WTC11 (cell line): ENCODE measurements around the gene MFNG. TPM values are rescaled to one million over a fixed set of nuclear protein-coding genes. Genes with fewer than 3 reads are reported as not detected.

Experiments
- ATAC-seq: fragments of 200-7000 bp; cut with Tn5 transposase; 2 replicates; pipeline ENCODE4 v1.10.0; 2021; ENCODE audit warnings: mild to moderate bottlenecking, moderate library complexity
- CTCF ChIA-PET: fragments of 300-600 bp; sonication (Branson Sonifier 250); formaldehyde crosslinking; loops from one replicate; lab custom pipeline; 2021; ENCODE audit warnings: antibody characterized with exemption; lab: Charles Lee
- POLR2A ChIA-PET: fragments of 350-600 bp; sonication (Branson Sonifier 250); formaldehyde crosslinking; loops from one replicate; lab custom pipeline; 2021; ENCODE audit warnings: antibody characterized with exemption; lab: Charles Lee
- DNase-seq: peaks from one replicate; pipeline ENCODE4 v3.0.0; 2021; ENCODE audit warnings: low spot score
- H3K27ac Mint-ChIP-seq: 2 replicates; pipeline ENCODE4 v1.8.0; 2021; ENCODE audit warnings: mixed read lengths
- H3K27me3 Mint-ChIP-seq: 2 replicates; pipeline ENCODE4 v1.8.0; 2021; ENCODE audit warnings: low read depth, mild to moderate bottlenecking, moderate library complexity, mixed read lengths
- H3K36me3 Mint-ChIP-seq: 2 replicates; pipeline ENCODE4 v1.8.0; 2021; ENCODE audit warnings: mixed read lengths
- H3K4me1 Mint-ChIP-seq: 2 replicates; pipeline ENCODE4 v1.8.0; 2022; ENCODE audit warnings: mixed read lengths
- H3K4me3 Mint-ChIP-seq: 2 replicates; pipeline ENCODE4 v1.8.0; 2021; ENCODE audit warnings: mild to moderate bottlenecking, moderate library complexity, mixed read lengths
- H3K9me3 Mint-ChIP-seq: 2 replicates; pipeline ENCODE4 v1.8.0; 2021; ENCODE audit warnings: mixed read lengths
- CBFB ChIP-seq: sonication (generic); formaldehyde crosslinking; IDR thresholded peaks from 2 replicates; pipeline ENCODE4 v1.8.1; 2022; ENCODE audit warnings: mild to moderate bottlenecking, low read depth, missing genetic modification reagents
- CREB1 ChIP-seq: sonication (generic); formaldehyde crosslinking; IDR thresholded peaks from 2 replicates; pipeline ENCODE4 v1.8.0; 2023; ENCODE audit warnings: mild to moderate bottlenecking, missing genetic modification reagents
- FOXJ3 ChIP-seq: sonication (generic); formaldehyde crosslinking; IDR thresholded peaks from 2 replicates; pipeline ENCODE4 v1.9.0; 2021; ENCODE audit warnings: missing genetic modification reagents, mild to moderate bottlenecking, borderline replicate concordance
- GABPB1 ChIP-seq: sonication (generic); formaldehyde crosslinking; IDR thresholded peaks from 2 replicates; pipeline ENCODE4 v1.8.1; 2023; ENCODE audit warnings: mild to moderate bottlenecking, missing genetic modification reagents
- GTF2I ChIP-seq: fragments of 250-450 bp; sonication (Bioruptor Pico); conservative IDR thresholded peaks from 2 replicates; pipeline ENCODE4 v1.4.0; 2021; ENCODE audit warnings: mild to moderate bottlenecking
- KAT7 ChIP-seq: sonication (generic); formaldehyde crosslinking; IDR thresholded peaks from 2 replicates; pipeline ENCODE4 v1.8.1; 2023; ENCODE audit warnings: missing genetic modification reagents, mild to moderate bottlenecking, borderline replicate concordance
- NFYB ChIP-seq: sonication (generic); formaldehyde crosslinking; conservative IDR thresholded peaks from 2 replicates; pipeline ENCODE4 v1.8.0; 2022; ENCODE audit warnings: low read depth, missing genetic modification reagents
- RELA ChIP-seq: sonication (generic); formaldehyde crosslinking; IDR thresholded peaks from 2 replicates; pipeline ENCODE4 v1.8.1; 2022; ENCODE audit warnings: missing genetic modification reagents, mild to moderate bottlenecking, borderline replicate concordance
- SMAD4 ChIP-seq: sonication (generic); formaldehyde crosslinking; IDR thresholded peaks from 2 replicates; pipeline ENCODE4 v1.8.0; 2022; ENCODE audit warnings: mild to moderate bottlenecking, missing genetic modification reagents
- TEAD1 ChIP-seq: sonication (generic); formaldehyde crosslinking; IDR thresholded peaks from 2 replicates; pipeline ENCODE4 v1.8.0; 2022; ENCODE audit warnings: mild to moderate bottlenecking, missing genetic modification reagents
- total RNA-seq: library from RNA; stranded (reverse); gene quantifications from 3 replicates; pipeline ENCODE4 v1.2.3, GENCODE V29; 2021
- TF ChIP-seq, protein P1 (sequence below): fragments of 250-450 bp; sonication (Bioruptor Pico); IDR thresholded peaks from 2 replicates; pipeline ENCODE4 v1.9.0; 2021; ENCODE audit warnings: mild to moderate bottlenecking
- TF ChIP-seq, protein P2 (sequence below): sonication (generic); formaldehyde crosslinking; IDR thresholded peaks from 2 replicates; pipeline ENCODE4 v1.8.0; 2023; ENCODE audit warnings: missing genetic modification reagents, mild to moderate bottlenecking, borderline replicate concordance
- TF ChIP-seq, protein P3 (sequence below): fragments of 250-450 bp; sonication (Bioruptor Pico); IDR thresholded peaks from 2 replicates; pipeline ENCODE4 v1.9.0; 2021; ENCODE audit warnings: mild to moderate bottlenecking, borderline replicate concordance
- TF ChIP-seq, protein P4 (sequence below): sonication (generic); formaldehyde crosslinking; IDR thresholded peaks from 2 replicates; pipeline ENCODE4 v1.8.1; 2023; ENCODE audit warnings: mild to moderate bottlenecking, missing genetic modification reagents
- TF ChIP-seq, protein P5 (sequence below): sonication (generic); formaldehyde crosslinking; IDR thresholded peaks from 2 replicates; pipeline ENCODE4 v1.8.0; 2022; ENCODE audit warnings: mild to moderate bottlenecking, missing genetic modification reagents

Gene MFNG
- total RNA-seq, 1 experiment from 2014 or later, result 3.2 TPM

DNA sequence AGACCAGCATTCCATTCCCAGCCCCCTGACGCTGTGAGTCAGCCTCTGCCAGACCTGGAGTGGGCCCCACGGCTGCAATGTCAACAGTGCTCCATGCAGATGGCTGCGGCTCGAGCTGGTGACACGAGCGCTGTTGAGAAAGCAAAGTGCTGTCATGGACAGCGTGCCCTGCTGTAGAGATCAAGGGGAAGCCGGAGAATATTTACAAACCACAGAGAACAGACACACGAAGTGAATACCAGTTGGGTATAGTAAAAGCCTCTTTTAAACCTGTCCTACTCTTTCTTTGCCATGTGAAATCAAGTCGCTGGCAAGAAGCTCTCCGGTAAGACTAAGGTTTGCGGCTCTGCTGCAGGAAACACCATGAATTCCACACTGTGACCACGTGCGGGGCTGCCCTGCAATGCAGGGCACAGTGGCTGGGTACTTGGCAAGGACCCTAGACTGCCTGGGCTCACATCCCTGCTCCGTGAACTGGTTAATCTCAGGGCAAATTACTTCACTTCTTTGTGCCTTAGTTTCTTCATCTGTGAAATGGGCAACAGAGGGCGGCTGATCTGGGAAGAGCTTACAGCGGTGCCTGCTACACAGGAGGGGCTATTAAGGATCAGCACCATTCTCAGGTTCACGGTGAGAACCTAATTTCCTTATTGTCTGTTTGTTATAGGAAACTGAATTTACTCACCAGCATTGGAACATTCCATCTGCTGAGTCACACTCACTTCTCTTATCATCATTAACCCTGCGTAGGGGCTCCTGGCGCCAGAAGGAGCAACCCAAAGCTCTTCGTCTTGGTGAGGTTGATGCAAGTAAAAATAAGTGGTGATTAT, 31.1 kb downstream of the MFNG start:
- Mint-ChIP-seq H3K9me3 (peaks cover 13% of the 10 kb centered on the region), H3K27ac (no peak overlapping the region), H3K27me3 (no peaks in the 10 kb centered on the region; the same call in 1 of the 2 replicates), H3K4me3 (no peak overlapping the region), H3K4me1 (peaks cover 2% of the 10 kb centered on the region; the same call in 1 of the 2 replicates), H3K36me3 (peaks cover 5% of the 10 kb centered on the region; the same call in 1 of the 2 replicates)
- CTCF ChIA-PET, result interaction anchor here (0.9 to 3.3 kb wide), 10 partner anchors 20 to 197 kb away, joined by 3 to 17 read pairs (median 4); no protein-coding TSS in a partner anchor
- no peak for TF ChIP-seq GTF2I
- TF ChIP-seq GABPB1 (CRISPR knock-in tag), result peak; percentile 61; the same call in 1 of the 2 replicates
- no peak for ATAC-seq
- POLR2A ChIA-PET, result interaction anchor here (0.5 kb wide), 1 partner anchor 338 kb away, joined by 3 read pairs; no protein-coding TSS in a partner anchor
- DNase-seq, result no peak

DNA sequence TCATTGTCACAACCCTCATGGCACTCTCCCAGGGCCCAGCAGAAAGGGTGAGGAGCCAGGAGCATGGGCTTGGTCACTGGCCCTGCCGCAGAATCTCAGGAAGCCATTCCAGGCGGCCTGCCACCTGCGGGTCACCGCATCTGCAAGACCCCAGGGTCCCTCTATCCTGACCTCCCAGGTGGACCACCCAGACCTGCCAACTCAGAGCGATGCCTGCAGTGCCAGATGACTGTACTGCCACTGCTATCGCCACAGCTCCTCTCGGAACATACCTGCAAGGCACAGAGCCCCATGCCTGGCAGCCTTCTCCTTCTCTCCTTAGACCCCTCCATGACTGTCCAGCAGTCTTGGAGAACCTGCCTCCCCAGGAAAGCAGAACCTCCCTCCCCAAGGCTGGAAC, 32.5 kb downstream of the MFNG start:
- Mint-ChIP-seq H3K27me3 (no peaks in the 10 kb centered on the region; the same call in 1 of the 2 replicates), H3K4me1 (peaks cover 2% of the 10 kb centered on the region; the same call in 1 of the 2 replicates), H3K36me3 (peaks cover 5% of the 10 kb centered on the region; the same call in 1 of the 2 replicates), H3K27ac (no peak overlapping the region), H3K4me3 (no peak overlapping the region)
- ATAC-seq, result no peak
- POLR2A ChIA-PET, result no interaction called here
- no peak for DNase-seq
- TF ChIP-seq SMAD4 (CRISPR knock-in tag) (no peak), RELA (no peak), CBFB (no peak), FOXJ3 (CRISPR knock-in tag) (no peak), NFYB (no peak), CREB1 (CRISPR knock-in tag) (no peak), TEAD1 (CRISPR knock-in tag) (no peak), KAT7 (CRISPR knock-in tag) (no peak)
- TF ChIP-seq, protein P1, sequence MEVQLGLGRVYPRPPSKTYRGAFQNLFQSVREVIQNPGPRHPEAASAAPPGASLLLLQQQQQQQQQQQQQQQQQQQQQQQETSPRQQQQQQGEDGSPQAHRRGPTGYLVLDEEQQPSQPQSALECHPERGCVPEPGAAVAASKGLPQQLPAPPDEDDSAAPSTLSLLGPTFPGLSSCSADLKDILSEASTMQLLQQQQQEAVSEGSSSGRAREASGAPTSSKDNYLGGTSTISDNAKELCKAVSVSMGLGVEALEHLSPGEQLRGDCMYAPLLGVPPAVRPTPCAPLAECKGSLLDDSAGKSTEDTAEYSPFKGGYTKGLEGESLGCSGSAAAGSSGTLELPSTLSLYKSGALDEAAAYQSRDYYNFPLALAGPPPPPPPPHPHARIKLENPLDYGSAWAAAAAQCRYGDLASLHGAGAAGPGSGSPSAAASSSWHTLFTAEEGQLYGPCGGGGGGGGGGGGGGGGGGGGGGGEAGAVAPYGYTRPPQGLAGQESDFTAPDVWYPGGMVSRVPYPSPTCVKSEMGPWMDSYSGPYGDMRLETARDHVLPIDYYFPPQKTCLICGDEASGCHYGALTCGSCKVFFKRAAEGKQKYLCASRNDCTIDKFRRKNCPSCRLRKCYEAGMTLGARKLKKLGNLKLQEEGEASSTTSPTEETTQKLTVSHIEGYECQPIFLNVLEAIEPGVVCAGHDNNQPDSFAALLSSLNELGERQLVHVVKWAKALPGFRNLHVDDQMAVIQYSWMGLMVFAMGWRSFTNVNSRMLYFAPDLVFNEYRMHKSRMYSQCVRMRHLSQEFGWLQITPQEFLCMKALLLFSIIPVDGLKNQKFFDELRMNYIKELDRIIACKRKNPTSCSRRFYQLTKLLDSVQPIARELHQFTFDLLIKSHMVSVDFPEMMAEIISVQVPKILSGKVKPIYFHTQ (CRISPR knock-in tag), result no peak
- TF ChIP-seq, protein P2, sequence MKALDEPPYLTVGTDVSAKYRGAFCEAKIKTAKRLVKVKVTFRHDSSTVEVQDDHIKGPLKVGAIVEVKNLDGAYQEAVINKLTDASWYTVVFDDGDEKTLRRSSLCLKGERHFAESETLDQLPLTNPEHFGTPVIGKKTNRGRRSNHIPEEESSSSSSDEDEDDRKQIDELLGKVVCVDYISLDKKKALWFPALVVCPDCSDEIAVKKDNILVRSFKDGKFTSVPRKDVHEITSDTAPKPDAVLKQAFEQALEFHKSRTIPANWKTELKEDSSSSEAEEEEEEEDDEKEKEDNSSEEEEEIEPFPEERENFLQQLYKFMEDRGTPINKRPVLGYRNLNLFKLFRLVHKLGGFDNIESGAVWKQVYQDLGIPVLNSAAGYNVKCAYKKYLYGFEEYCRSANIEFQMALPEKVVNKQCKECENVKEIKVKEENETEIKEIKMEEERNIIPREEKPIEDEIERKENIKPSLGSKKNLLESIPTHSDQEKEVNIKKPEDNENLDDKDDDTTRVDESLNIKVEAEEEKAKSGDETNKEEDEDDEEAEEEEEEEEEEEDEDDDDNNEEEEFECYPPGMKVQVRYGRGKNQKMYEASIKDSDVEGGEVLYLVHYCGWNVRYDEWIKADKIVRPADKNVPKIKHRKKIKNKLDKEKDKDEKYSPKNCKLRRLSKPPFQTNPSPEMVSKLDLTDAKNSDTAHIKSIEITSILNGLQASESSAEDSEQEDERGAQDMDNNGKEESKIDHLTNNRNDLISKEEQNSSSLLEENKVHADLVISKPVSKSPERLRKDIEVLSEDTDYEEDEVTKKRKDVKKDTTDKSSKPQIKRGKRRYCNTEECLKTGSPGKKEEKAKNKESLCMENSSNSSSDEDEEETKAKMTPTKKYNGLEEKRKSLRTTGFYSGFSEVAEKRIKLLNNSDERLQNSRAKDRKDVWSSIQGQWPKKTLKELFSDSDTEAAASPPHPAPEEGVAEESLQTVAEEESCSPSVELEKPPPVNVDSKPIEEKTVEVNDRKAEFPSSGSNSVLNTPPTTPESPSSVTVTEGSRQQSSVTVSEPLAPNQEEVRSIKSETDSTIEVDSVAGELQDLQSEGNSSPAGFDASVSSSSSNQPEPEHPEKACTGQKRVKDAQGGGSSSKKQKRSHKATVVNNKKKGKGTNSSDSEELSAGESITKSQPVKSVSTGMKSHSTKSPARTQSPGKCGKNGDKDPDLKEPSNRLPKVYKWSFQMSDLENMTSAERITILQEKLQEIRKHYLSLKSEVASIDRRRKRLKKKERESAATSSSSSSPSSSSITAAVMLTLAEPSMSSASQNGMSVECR, result no peak
- TF ChIP-seq, protein P3, sequence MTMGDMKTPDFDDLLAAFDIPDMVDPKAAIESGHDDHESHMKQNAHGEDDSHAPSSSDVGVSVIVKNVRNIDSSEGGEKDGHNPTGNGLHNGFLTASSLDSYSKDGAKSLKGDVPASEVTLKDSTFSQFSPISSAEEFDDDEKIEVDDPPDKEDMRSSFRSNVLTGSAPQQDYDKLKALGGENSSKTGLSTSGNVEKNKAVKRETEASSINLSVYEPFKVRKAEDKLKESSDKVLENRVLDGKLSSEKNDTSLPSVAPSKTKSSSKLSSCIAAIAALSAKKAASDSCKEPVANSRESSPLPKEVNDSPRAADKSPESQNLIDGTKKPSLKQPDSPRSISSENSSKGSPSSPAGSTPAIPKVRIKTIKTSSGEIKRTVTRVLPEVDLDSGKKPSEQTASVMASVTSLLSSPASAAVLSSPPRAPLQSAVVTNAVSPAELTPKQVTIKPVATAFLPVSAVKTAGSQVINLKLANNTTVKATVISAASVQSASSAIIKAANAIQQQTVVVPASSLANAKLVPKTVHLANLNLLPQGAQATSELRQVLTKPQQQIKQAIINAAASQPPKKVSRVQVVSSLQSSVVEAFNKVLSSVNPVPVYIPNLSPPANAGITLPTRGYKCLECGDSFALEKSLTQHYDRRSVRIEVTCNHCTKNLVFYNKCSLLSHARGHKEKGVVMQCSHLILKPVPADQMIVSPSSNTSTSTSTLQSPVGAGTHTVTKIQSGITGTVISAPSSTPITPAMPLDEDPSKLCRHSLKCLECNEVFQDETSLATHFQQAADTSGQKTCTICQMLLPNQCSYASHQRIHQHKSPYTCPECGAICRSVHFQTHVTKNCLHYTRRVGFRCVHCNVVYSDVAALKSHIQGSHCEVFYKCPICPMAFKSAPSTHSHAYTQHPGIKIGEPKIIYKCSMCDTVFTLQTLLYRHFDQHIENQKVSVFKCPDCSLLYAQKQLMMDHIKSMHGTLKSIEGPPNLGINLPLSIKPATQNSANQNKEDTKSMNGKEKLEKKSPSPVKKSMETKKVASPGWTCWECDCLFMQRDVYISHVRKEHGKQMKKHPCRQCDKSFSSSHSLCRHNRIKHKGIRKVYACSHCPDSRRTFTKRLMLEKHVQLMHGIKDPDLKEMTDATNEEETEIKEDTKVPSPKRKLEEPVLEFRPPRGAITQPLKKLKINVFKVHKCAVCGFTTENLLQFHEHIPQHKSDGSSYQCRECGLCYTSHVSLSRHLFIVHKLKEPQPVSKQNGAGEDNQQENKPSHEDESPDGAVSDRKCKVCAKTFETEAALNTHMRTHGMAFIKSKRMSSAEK (CRISPR knock-in tag), result no peak
- TF ChIP-seq, protein P4, sequence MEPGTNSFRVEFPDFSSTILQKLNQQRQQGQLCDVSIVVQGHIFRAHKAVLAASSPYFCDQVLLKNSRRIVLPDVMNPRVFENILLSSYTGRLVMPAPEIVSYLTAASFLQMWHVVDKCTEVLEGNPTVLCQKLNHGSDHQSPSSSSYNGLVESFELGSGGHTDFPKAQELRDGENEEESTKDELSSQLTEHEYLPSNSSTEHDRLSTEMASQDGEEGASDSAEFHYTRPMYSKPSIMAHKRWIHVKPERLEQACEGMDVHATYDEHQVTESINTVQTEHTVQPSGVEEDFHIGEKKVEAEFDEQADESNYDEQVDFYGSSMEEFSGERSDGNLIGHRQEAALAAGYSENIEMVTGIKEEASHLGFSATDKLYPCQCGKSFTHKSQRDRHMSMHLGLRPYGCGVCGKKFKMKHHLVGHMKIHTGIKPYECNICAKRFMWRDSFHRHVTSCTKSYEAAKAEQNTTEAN (CRISPR knock-in tag), result no peak
- TF ChIP-seq, protein P5, sequence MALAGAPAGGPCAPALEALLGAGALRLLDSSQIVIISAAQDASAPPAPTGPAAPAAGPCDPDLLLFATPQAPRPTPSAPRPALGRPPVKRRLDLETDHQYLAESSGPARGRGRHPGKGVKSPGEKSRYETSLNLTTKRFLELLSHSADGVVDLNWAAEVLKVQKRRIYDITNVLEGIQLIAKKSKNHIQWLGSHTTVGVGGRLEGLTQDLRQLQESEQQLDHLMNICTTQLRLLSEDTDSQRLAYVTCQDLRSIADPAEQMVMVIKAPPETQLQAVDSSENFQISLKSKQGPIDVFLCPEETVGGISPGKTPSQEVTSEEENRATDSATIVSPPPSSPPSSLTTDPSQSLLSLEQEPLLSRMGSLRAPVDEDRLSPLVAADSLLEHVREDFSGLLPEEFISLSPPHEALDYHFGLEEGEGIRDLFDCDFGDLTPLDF (CRISPR knock-in tag), result no peak
- TF ChIP-seq, all 79 proteins: peak for 0
- peaks cover 13% of the 10 kb centered on the region for H3K9me3 Mint-ChIP-seq
- CTCF ChIA-PET, result interaction anchor here (1.3 to 3.3 kb wide), 4 partner anchors 19 to 137 kb away, joined by 3 to 17 read pairs (median 5); no protein-coding TSS in a partner anchor
